Glutamatergic neuron (in vitro differentiated cells): ENCODE results near the gene CHPF. TPM values are rescaled to one million over a fixed set of nuclear protein-coding genes. Genes with fewer than 3 reads are reported as not detected.
A peak's percentile ranks its signal among the peaks of the same experiment; 100 is the strongest.

Experiments used
- DNase-seq: peaks from one replicate; pipeline ENCODE4 v3.0.0; 2022
- H3K27ac Mint-ChIP-seq: one replicate; pipeline ENCODE4 v1.8.0; 2020; ENCODE audit warnings: mild to moderate bottlenecking, mixed read lengths, inconsistent platforms; ENCODE audit not compliant: unreplicated experiment
- H3K27me3 Mint-ChIP-seq: one replicate; pipeline ENCODE4 v1.8.0; 2020; ENCODE audit warnings: mild to moderate bottlenecking, moderate library complexity, mixed read lengths, inconsistent platforms; ENCODE audit not compliant: unreplicated experiment
- H3K36me3 Mint-ChIP-seq: one replicate; pipeline ENCODE4 v1.8.0; 2020; ENCODE audit warnings: mild to moderate bottlenecking, mixed read lengths, inconsistent platforms; ENCODE audit not compliant: unreplicated experiment
- H3K4me1 Mint-ChIP-seq: one replicate; pipeline ENCODE4 v1.8.0; 2020; ENCODE audit warnings: mild to moderate bottlenecking, low read depth, mixed read lengths, inconsistent platforms; ENCODE audit not compliant: unreplicated experiment
- H3K4me3 Mint-ChIP-seq: one replicate; pipeline ENCODE4 v1.8.0; 2020; ENCODE audit warnings: mild to moderate bottlenecking, mixed read lengths, inconsistent platforms; ENCODE audit not compliant: unreplicated experiment
- H3K9me3 Mint-ChIP-seq: one replicate; pipeline ENCODE4 v1.8.0; 2020; ENCODE audit warnings: mild to moderate bottlenecking, moderate library complexity, mixed read lengths, inconsistent platforms; ENCODE audit not compliant: unreplicated experiment
- total RNA-seq: library from RNA; stranded (reverse); fragmentation: NEBNext Ultra II Directional; extraction: Animal tissue kit (Norgen Biotek cat#: 25700); gene quantifications from one replicate; pipeline ENCODE4 v1.2.1, GENCODE V29; 2021; ENCODE audit not compliant: unreplicated experiment
- TF ChIP-seq, protein P1 (sequence below): fragments of 200-600 bp; sonication (generic); IDR thresholded peaks from one replicate; pipeline ENCODE4 v1.5.0; 2021; ENCODE audit not compliant: partially characterized antibody, unreplicated experiment

Gene CHPF
- total RNA-seq, 1 donor from 2014 or later, result 31.1 TPM

DNA sequence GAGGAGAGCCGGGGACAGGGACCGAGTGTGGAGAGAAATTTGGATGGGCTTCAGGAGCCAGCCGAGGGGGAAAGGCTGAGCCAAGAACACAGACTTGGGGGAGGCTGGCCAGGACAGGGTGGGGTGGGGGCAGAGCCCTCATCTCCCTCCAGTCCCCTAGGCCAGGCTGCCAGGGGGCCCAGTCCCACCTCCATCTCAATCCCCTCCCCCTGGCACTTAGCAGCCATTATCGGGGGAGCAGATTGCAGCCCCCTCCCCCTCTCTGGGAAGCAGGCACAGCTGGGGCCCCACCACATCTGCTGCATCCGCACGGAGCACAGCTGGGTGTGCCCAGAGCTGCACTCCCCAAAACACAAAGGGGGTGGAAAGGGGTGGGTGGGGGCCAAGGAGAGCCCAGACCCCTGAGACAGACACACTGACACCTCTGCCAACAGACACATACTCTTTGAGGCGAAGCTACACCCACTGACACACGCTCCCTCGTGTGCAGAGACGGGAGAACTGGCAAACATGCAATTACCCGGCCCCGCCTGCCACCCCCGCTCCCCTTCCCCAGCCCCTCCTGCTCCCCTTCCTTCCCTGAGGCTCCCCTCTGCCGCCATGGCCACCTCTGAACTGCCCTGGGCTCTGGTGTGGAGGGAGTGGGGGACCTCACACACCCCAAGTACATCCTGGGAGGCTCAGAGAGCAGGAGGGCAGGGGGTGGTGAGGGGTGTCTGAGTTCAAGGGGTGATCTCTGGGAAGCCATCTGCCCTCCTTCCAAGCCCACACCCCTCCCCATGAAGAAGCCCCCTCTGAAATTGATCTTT is 34.4 kb downstream of the CHPF start:
- Mint-ChIP-seq H3K4me1 (peaks cover 41% of the 10 kb centered on the region), H3K36me3 (no peaks in the 10 kb centered on the region), H3K4me3 (peak overlapping the region; percentile 75), H3K27ac (peak overlapping the region; percentile 91), H3K27me3 (peaks cover 22% of the 10 kb centered on the region), H3K9me3 (peaks cover 23% of the 10 kb centered on the region)
- DNase-seq, result no peak
- TF ChIP-seq, protein P1, sequence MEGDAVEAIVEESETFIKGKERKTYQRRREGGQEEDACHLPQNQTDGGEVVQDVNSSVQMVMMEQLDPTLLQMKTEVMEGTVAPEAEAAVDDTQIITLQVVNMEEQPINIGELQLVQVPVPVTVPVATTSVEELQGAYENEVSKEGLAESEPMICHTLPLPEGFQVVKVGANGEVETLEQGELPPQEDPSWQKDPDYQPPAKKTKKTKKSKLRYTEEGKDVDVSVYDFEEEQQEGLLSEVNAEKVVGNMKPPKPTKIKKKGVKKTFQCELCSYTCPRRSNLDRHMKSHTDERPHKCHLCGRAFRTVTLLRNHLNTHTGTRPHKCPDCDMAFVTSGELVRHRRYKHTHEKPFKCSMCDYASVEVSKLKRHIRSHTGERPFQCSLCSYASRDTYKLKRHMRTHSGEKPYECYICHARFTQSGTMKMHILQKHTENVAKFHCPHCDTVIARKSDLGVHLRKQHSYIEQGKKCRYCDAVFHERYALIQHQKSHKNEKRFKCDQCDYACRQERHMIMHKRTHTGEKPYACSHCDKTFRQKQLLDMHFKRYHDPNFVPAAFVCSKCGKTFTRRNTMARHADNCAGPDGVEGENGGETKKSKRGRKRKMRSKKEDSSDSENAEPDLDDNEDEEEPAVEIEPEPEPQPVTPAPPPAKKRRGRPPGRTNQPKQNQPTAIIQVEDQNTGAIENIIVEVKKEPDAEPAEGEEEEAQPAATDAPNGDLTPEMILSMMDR, result no peak

DNA sequence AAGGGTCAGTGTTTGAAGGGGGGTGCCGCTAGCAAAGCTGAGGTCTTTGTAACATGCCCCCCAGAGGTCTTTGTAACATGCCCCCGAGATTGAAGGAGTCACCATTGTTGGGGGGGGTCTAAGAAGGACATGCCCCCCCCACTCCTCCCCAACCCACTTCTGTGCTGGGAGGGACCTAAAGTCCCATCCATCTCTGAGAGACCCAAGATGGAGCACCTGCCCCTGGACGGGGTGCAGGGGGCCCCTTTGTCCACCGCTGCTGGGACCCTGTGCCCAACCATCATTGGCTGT is 35.2 kb downstream of the CHPF start:
- H3K27ac Mint-ChIP-seq, result peak overlapping the region; percentile 28
- peaks cover 21% of the 10 kb centered on the region for H3K9me3 Mint-ChIP-seq
- TF ChIP-seq, protein P1, result no peak
- no peaks in the 10 kb centered on the region for H3K36me3 Mint-ChIP-seq
- H3K4me1 Mint-ChIP-seq, result peaks cover 37% of the 10 kb centered on the region
- H3K4me3 Mint-ChIP-seq, result no peak overlapping the region
- DNase-seq, result no peak
- H3K27me3 Mint-ChIP-seq, result peaks cover 24% of the 10 kb centered on the region

DNA sequence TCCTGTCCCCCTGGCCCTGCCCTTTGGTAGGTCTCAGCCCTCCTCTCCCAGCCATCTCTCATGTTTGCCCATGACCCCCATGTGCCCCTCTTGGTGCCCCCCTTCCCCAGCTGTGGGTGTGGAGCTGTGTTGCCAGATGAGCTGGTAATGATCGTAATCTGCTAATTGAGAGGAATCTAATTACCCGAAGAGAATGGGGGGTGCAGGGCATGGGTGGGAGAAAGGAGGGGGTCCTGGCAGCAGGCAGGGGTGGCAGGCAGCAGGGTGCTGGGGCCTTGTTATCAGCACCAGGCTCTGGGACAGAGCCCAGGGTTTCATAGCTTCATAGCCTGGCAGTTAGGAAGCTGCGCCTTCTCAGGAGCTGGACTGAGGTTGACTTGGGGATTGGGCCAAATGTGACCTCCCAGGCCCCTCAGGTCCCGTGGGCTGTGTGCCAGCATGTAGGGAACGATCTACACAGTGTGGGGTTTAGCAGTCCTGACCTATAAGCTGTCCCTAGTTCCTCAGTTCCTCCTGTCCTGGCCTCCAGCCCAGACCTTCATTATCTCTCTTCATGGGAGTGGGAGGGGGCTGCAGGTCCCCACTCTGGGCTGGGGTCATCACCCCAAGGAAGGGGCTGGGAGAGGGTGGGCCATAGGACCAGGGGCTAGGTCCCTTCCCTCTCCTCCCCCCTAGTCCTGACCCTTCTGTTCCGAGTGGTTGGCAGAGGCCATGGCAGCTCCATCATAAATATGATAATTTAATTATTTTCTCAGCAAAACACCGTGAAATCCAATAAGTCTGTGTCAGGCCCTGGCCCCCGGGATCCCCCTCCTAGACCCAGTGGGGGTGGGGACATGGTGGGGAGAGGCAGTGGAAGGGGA is 35.8 kb downstream of the CHPF start:
- peak overlapping the region; percentile 28 for H3K27ac Mint-ChIP-seq
- TF ChIP-seq, protein P1, result no peak
- H3K9me3 Mint-ChIP-seq, result peaks cover 16% of the 10 kb centered on the region
- peaks cover 19% of the 10 kb centered on the region for H3K27me3 Mint-ChIP-seq
- H3K36me3 Mint-ChIP-seq, result no peaks in the 10 kb centered on the region
- peaks cover 32% of the 10 kb centered on the region for H3K4me1 Mint-ChIP-seq
- DNase-seq, result no peak
- H3K4me3 Mint-ChIP-seq, result no peak overlapping the region

DNA sequence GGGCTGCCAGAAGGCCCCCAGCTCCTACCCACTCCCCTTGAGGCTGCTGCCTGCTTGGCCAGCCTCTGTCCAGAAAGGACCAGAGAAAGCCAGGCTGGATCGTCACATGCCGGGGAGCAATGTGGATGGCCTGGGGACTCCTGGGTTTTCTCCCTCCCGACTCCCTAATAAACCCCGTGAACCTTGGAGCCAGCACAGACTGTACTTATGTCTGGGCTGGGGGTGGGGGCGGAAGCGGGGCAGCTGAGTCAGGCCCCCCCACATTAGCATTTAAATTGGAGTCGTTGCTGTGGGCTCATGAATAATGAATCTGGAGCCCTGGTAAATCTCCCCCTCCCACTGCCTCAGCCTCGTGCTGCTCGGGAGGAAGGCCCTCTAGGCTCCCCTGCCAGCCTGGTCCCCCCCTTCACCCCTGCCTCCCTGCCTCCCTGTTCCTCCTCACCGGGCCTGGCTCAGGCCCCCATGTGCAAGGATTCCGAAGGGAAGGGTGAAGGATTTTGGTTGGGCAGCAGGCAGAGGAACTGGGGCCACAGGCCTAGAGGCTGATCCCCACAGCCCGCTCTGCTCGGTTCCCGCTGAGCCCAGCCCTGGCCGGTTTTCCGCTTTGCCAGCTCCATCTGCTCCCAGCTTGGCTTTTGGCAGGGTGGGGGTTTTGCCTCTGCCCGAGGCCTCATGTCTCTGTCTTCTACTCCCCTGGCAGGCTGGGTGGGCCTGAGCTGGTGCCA is 36.6 kb downstream of the CHPF start:
- Mint-ChIP-seq H3K27ac (peak overlapping the region; percentile 72), H3K27me3 (peaks cover 15% of the 10 kb centered on the region), H3K36me3 (no peaks in the 10 kb centered on the region), H3K4me1 (peaks cover 34% of the 10 kb centered on the region), H3K4me3 (no peak overlapping the region), H3K9me3 (peaks cover 12% of the 10 kb centered on the region)
- DNase-seq, result no peak
- TF ChIP-seq, protein P1, result no peak
